GDM1 (cell line): Measurements from ENCODE around the gene NOTCH1.

Experiments used
- DNase-seq: peaks from one replicate; lab custom pipeline; 2025; lab: John Stamatoyannopoulos, UW

NOTCH1 gene

DNA sequence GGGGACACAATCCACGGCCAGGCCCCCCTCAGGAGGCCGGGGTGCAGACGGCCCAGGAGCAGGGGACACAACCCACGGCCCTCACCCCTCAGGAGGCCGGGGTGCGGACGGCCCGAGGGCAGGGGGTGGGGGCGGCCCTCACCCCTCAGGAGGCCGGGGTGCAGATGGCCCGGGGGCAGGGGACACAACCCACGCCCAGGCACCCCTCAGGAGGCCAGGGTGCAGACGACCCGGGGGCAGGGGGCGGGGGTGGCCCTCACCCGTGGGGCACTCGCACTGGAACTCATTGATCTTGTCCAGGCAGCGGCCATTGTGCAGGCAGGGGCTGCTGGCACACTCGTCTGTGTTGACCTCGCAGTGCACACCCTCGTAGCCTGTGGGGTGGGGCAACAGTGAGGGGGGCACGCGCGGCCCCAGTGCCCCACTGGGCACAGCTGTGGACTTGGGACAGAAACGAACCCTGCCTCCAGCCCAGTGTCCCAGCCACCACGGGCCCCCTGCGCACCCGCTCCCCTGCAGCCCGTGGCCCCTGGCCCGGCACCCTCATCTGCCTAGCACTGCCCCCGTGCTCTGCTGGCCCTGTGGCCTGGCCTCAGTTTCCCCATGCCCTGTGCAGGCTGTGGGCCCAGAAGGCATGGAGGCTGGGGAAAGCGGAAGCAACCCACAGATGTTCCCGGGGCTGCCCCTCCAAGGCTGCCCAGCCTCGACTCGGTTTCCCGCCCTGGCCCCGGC is 28.7 kb downstream of the NOTCH1 start:
- no peak for DNase-seq

DNA sequence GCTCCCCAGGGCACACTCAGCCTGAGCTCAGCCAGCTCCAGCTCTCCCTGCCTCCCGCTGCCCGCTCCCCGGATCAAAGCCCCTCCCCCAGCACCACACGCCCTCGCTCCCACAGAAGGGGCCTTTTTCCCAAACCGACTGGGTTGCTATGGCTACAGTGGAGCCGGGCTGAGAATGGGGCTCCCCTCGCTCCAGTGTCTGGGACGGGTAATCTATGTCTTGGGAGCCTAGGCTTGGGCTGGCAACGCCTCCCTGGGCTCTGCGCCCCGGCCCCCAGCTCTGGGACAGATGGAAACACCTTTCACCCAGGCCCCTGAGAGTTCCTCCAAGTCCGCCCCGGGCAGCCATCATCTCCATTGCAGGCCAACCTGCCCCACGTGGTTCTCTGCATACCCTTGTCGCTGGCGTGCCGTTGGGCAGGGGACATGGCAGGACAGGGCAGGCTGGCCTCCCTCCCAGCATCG is 29.6 kb downstream of the NOTCH1 start:
- DNase-seq = no peak

DNA sequence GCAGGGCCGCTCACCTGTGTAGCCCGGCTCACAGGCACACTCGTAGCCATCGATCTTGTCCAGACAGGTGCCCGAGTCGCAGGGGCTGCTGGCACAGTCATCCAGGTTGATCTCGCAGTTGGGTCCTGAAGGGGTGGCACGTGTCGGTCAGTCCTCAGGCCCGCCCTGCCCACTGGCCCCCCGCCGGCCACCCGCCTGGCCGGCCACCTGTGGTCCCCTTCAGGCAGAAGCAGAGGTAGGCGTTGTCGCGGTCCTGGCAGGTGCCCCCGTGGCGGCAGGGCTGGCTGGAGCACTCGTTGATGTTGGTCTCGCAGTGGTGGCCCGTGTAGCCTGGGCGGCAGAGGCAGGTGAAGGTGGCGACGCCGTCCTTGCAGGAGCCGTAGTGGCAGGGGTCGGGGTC is 30.6 kb downstream of the NOTCH1 start:
- no peak for DNase-seq

DNA sequence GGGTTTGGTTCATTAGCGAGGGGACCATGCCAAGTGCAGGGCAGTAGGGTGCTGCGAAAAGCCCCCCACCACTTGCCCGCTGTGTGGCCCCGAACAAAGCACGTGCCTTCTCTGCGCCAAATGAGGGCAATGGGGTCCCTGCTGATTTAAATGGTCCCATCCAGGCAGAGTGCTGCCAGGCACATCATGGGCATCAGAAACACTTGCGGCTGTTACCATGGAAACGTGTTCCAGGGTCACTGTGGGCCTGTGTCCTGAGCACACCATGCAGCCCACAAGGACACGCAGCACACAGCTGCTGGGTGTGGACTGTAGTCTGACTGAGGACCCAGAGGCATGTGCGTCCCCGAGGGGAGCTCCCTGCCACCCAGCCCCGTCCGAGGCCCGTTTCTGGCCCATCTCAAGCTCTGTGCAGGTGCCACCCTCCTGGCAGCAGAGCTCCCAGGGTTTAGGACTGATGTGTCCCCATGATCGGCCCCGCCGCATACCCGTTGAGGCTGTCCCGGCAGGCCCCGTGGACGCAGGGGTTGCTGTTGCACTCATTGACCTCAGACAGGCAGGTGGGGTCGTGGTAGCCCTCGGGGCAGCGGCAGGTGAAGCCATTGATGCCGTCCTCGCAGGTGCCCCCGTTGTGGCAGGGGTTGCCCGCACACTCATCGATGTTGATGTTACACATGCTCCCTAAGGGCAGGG is 31.7 kb downstream of the NOTCH1 start:
- no peak for DNase-seq

DNA sequence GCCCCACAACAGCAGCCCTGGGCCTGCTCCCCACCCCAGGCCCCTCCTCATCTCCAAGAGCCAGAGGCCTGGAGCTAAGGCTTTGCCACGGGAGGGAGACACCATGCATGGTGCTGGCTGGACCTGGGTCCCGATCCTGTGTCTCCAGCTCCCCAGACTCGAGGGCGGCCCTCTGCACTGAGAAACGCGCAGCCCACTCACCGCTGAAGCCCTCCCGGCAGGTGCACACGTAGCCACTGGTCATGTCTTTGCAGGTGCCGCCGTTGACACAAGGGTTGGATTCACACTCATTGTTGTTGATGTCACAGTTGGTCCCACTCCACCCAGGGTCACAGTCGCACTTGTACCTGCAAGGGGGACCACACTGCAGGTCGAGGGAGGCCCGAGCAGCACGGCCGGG is 32.7 kb downstream of the NOTCH1 start:
- no peak for DNase-seq

DNA sequence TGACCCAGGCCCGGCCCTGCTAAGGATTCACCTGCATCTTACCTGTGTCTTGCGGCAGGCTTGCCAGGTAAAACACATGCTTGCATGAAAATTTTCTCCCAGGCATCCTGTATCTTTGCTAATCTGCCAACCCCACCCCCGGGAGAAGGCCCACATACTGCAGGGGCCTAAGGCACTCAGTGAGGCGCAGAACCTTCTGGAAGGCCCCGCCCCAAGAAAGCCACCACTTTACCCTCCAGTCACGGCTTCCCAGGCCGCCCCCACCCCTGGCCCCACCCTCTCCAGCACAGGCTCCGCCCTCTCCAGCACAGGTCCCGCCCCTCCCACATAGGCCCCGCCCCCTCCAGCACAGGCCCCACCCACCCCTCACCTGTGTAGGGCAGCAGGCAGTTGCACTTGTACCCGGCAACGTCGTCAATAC is 33.2 kb downstream of the NOTCH1 start:
- no peak for DNase-seq

DNA sequence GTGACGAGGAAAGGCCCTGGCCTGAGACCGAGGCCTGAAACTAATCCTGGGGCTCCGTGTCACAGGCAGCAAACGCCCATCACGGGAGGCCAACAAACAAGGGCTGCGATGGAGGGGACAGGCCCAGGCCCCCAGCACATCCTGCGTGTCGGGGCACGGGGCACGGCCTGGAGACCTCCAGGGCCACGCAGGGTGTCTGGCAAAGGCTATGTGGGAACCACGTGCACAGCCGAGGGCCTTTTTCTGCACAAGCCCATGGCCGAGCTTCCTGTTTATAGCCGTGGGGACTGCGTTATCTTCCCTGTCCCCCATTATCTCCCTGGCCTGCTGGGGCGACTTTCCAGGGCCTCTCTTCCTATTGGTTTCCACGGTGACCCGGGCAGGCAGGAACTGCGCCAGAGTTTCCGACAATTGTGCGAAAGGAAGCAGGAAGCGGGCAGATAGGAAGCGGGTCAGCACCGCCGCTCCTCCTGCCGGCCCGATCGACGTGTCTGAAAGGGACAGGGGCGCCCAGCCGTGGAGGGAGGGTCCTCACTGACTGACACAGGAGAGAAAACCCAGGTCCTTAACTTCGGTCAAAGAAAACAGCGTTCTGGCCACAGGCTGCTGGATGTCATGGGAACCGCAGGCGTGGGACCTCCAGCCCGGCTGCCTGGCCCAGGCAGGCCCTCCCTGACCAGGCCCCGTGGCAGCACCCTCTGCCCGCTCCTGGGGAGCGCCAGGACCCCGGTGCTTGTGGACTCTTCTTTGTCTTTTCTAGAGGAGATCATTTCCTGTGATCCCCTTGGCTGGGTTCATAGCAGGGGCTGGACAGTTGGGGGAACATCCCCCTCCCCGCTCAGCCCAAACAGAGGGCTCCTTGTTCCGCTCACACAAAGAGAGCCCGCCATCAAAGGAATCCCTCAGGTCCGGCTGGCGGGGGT is 33.9 kb downstream of the NOTCH1 start:
- DNase-seq = no peak

DNA sequence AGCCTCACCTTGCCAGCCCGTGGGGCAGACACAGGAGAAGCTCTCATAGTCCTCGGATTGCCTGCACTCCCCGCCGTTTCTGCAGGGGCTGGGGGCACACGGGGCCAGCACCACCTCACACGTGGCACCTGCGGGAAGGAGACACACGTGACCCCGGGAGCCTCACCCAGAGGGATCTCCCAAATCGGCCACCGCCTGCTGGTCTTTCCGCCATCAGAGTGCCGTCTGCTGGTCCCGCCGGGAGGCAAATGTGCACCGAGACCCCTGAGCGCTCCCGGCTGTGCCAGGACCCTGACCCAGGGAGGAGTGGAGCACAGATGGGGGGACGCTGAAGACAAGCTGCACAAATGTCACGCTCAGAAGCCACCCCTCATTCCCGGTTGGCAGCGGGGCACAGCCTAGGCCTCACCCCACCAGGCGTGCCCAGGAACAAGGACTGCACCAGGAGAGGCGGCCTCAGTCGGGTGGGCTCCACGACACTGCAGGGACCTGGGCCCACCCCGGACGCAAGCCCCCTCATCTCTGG is 34.6 kb downstream of the NOTCH1 start:
- no peak for DNase-seq

DNA sequence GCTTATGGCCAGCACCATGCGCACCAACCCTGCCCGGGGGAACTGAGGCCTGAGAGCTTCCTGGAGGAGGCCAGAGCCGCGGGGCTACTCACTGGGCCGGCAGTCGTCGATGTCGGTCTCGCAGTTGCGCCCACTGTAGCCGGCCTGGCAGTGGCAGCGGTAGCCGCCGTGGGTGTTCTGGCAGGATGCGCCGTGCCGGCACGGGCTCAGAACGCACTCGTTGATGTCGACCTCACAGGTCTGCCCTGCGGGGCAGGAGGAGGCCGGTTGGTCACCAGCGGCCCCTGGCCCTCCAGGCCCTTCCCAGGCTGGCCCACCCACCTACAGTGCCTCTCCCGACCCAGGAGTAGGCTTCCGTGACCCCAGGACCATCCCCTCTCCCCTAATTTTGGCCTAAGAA is 35.3 kb downstream of the NOTCH1 start:
- no peak for DNase-seq

DNA sequence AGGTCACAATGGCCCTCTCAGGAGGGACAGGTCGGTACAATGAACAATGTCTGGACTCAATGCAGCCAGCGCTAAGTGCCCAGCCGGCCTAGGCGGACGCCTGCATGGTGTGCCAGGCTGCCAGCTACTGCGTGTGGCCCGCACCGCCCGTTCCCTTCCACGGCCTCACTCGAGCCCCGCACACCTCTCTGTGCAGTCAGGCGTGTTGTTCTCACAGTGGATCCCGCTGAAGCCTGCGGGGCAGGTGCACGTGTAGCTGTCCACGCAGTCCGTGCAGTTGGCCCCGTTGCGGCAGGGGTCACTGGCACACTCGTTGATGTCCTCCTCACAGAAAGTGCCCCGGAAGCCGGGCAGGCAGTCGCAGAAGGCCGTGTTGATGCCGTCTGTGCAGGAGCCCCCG is 36.3 kb downstream of the NOTCH1 start:
- no peak for DNase-seq

DNA sequence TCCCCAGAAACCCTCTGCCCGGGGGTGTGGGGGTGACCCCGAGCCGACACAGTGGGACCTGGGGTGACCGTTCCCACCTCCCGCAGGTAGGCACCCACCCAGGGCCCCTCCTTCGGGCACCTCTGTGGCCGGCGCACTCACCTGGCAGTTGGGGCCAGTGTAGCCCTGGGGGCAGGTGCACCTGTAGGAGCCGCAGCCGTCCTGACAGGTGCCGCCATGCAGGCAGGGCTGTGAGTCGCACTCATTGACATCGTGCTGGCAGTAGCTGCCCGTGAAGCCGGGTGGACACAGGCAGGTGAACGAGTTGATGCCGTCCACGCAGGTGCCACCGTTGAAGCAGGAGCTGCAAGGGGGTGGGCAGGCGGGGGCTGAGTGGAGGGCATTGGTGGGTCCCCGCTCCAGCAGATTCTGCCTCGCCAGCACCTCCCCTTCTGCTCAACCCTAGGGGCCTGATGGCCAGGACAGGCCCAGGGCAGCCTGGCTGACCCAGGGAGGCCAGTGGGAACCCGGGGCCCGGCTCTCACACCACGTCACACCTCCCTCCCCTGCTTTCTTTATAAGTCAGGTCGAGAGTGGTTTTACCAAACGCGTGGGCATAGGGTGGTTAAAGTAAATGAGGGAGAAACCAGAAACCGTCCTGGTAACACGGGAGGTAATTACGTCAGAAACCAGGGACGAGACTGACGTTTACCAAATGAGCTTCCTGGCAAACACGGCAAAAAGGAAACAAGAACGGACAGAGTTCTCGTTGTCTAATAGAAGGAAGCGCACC is 36.9 kb downstream of the NOTCH1 start:
- DNase-seq = no peak

DNA sequence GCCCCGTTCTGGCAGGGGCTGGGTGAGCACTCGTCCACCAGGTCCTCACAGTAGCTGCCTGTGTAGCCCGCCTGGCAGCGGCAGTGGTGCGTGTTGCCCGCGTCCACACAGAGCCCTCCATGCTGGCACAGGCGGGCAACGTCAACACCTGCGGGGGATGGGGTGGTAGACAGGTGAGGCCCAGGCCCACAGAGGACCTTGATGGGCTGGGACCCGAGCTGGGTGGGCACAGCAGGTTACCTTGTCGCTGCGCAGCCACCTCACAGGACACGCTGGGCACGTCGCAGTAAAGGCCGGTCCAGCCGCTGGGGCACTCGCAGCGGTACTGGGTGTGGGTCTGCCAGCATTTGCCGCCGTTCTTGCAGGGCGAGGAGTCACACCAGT is 37.9 kb downstream of the NOTCH1 start:
- DNase-seq = no peak

DNA sequence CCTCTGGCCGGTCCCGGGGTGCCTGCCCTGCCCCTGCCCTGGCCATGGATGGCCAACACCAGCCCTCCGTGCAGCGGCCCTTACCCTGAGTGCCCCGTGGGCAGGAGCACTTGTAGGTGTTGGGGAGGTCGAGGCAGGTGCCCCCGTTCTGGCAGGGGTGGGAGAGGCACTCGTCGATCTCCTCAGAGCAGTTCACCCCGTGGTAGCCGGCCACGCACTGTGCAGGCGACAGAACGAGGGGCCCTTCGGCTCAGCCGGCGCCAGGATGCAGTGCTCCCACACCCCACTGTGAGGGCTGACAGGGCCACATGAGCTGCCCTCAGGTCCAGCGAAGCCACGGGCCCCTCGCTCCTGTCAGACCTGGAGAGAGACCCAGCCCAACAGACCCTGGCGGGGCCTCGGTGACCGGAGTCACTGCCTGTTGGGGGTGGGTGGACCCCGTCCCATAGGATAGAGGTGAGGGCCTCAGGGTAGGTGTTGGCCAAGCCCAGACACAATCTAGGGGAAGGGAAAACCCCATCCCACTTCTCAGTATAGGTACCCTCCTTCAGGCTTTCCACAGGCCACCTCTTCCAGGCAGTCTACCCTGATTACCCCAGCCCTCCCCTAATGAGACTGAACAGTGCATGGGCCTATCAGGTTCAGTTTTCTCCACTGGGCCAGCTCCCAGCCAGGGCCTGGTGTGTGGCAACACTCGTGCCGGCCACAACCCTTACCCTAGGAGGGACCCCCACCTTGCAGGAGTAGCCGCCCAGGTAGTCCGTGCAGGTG is 38.4 kb downstream of the NOTCH1 start:
- no peak for DNase-seq

DNA sequence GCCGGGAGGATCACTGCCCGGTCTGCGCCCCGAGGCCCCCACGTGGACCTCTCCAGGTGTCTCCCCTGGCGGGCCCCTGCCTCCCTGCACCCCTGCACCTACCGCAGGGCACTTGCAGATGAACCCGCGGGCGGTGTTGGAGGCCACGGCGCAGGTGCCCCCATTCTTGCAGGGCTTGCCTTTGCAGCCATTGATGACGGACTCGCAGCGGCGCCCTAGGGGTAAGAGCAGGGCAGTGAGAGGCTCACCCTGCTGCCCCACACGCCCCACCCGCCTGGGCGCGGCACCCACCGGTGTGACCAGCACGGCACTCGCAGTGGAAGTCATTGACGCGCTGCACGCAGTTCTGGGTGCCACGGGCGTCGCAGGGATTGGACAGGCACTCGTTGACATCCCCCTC is 39.4 kb downstream of the NOTCH1 start:
- no peak for DNase-seq

DNA sequence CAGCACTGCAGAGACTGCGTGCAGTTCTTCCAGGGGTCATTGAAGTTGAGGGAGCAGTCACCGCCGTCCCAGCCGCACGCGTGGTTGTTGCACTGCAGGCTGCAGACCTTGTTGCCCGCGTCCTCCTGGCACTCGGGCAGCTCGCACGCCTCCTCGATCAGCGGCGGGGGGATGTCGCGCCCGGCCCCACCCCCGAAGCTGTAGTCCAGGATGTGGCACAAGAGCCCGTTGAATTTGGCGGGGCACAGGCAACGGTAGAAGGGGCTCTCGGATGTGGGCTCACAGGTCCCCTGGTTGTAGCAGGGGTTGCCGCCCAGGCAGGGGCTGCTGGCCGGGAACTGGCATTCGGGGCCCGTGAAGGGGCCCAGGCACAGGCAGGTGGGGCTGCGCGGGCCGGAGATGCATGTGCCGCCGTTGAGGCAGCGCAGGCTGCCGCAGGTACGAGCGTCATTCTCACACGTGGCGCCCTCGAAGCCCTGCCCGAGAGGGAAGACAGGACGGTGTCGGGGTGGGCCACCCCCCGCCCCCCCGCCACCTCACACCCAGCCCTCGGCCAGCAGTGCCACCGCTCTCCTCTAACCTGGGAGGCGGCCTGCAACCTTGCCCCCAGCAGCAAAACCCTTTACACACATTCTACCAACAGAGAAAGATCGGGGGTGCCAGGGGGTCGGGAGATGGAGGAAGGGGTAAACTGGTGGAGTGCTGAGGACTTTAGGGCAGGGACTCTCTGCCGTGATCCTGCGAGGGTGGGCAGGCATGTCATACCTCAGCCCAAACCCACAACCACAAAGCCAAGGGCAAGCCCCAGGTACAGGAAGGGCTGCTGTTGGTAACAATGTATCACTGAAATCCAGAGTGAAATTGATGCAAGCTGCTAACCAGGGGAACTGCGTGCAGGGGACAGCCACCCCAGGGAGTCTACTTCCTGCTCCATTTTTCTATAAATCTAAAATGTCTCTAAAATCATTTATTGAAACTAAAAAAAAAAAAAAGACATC is 40.1 kb downstream of the NOTCH1 start:
- no peak for DNase-seq

DNA sequence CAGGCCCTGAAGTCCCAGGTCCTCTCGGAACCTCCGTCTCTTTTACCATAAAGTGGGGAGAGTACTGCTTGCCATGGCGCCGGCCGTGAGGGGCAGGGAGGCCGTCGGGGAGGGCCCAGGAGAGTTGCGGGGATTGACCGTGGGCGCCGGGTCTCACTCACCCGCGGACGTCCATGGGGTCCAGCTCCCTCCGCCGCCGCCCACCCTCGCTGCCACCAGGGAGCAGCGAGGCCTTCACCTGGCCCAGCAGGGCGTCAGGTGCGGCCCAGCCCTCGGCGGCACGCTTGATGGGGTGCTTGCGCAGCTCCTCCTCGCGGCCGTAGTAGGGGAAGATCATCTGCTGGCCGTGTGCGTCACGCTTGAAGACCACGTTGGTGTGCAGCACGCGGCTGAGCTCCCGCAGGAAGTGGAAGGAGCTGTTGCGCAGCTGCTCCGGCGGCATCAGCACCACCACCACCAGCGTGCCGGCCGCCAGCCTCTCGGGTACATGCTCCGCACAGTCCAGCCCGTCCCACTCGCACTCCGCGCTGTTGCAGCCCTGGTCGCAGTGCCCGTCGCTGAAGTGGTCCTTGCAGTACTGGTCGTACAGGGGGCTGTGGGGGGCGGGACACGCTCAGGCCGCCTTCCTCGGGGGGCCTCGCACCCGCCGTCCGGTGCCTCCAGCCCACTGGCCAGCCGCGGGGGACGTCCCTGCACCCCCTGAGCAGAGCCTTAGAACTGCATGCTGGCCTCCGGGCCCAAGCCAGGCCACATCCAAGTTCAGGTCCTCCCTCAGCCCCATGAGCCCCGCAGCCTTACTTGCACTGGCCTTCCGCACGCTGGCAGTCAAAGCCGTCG is 41.1 kb downstream of the NOTCH1 start:
- DNase-seq = no peak

DNA sequence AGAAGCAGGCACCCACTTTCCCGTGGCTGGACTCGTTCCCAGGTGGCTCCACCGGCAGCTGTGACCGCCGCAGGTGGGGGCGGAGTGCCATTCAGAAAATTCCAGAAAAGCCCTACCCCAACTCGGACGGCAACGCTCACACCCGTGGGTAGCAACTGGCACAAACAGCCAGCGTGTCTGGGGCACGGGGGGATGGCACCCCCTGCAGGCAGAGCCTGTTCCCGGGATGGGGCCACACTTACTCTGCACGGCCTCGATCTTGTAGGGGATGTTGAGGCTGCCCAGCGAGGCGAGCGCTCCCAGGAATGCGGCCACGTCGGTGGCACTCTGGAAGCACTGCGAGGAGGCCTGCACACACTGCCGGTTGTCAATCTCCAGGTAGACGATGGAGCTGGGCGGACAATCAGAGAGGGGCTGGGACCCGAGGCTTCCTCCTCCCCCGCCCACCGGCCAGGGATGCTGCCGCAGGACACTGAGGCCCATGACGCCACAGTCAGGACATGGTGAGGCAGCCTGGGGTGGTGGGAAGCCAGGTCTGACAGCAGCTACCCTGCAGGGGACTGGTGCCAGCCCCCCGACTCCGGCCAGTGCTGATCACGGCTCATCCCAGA is 42.8 kb downstream of the NOTCH1 start:
- DNase-seq = no peak

DNA sequence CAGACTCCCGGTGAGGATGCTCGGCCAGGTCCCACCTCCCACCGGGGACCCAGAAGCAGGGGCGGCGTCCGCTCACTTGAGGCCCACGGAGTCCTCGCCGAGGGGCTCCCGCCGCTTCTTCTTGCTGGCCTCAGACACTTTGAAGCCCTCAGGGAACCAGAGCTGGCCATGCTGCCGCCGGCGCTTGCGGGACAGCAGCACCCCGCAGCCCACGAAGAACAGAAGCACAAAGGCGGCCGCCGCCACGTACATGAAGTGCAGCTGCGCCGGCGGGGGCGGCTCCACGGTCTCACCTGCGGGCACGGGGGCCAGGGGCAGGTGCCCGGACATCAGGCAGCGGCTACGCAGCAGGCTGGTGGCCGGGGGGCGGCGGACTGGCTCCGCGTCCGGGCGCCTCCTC is 43.7 kb downstream of the NOTCH1 start:
- no peak for DNase-seq
